Transverse colon (tissue), 4 donors: Measurements from ENCODE around the gene CD33. TPM values are rescaled to one million over a fixed set of nuclear protein-coding genes. Genes with fewer than 3 reads are reported as not detected.

ENCODE experiments used
- DNase-seq: peaks from one replicate; pipeline ENCODE4 v3.0.0-alpha.2; 2019
- H3K27ac ChIP-seq, 4 donors: fragments of 200-600 bp; sonication (generic); 2 replicates each; pipeline ENCODE4 v1.5.1; 2016 to 2018; ENCODE audit warnings: inconsistent platforms in 4 of 4
- H3K27me3 ChIP-seq: fragments of 200-600 bp; sonication (generic); 2 replicates; pipeline ENCODE4 v1.5.1; 2017; ENCODE audit warnings: inconsistent platforms
- H3K36me3 ChIP-seq, 4 donors: fragments of 200-600 bp; sonication (generic); 2 replicates each; pipeline ENCODE4 v1.5.1; 2017 to 2019; ENCODE audit warnings: inconsistent platforms in 4 of 4
- H3K4me1 ChIP-seq, 4 donors: fragments of 200-600 bp; sonication (generic); 2 replicates each; pipeline ENCODE4 v1.5.1; 2017 to 2020; ENCODE audit warnings: inconsistent platforms in 4 of 4
- H3K4me3 ChIP-seq, 4 donors: fragments of 200-600 bp; sonication (generic); 1 replicate in 1 of 4; 2 replicates in 3 of 4; pipeline versions ENCODE4 v1.5.1 to v1.6.1; 2017 to 2019; ENCODE audit warnings: inconsistent platforms in 4 of 4
- H3K9me3 ChIP-seq, 2 donors: fragments of 200-600 bp; sonication (generic); 2 replicates each; pipeline ENCODE4 v1.5.1; 2017 to 2019; ENCODE audit warnings: inconsistent platforms in 2 of 2
- EP300 ChIP-seq: sonication (generic); formaldehyde crosslinking; IDR thresholded peaks from one replicate; pipeline ENCODE4 v1.6.1; 2017; ENCODE audit warnings: antibody characterized with exemption, low read depth
- POLR2A ChIP-seq: fragments of 450-650 bp; IDR thresholded peaks from one replicate; pipeline ENCODE4 v1.6.1; 2016; ENCODE audit warnings: antibody characterized with exemption, mild to moderate bottlenecking, moderate library complexity
- POLR2AphosphoS5 ChIP-seq, 3 donors: sonication (generic); formaldehyde crosslinking; IDR thresholded peaks; one replicate each; pipeline ENCODE4 v1.6.1; 2016; ENCODE audit warnings: antibody characterized with exemption in 3 of 3
- WGBS, 2 donors: methylation state at CpG; one replicate each; pipeline ENCODE4 v1.1.5; 2018; ENCODE audit warnings: low coverage in 1 of 2; 5-methylcytosine and 5-hydroxymethylcytosine counted together
- in situ Hi-C, 4 donors: fragments of 200-750 bp; cut with MboI; loops; one replicate each; pipeline versions ENCODE4 v1.15.0 to v1.15.1; 2017; ENCODE audit warnings: low sequenced_read_pairs in 3 of 4, low pct_ligation_motif_present in 1 of 4, low pct_unique_long_range_greater_than_20kb in 1 of 4
- intact Hi-C: fragments of 100-400 bp; cut with DNase I; formaldehyde crosslinking; loops from one replicate; pipeline ENCODE4 v1.15.1; 2023; ENCODE audit warnings: low total_unique reads
- total RNA-seq, 4 donors: library from RNA; depleted of rRNA; stranded (reverse); fragments of >200 nt; gene quantifications; one replicate each; pipeline ENCODE4 v1.1.0, GENCODE V29; 2016
- TF ChIP-seq, protein P1 (sequence below), 5 experiments: fragments of 200-600 bp in 3 of 5; fragments of 450-650 bp in 2 of 5; sonication (generic) in 3 of 5; IDR thresholded peaks; 1 replicate in 2 of 5; 2 replicates in 3 of 5; pipeline ENCODE4 v1.5.1; 2016 to 2017; ENCODE audit warnings: antibody characterized with exemption in 5 of 5, inconsistent platforms in 3 of 5, mild to moderate bottlenecking in 2 of 5, moderate library complexity in 1 of 5

Gene CD33
- total RNA-seq, 4 donors from 2014 or later: 2.5 to 2.6 TPM; not detected in 2

DNA sequence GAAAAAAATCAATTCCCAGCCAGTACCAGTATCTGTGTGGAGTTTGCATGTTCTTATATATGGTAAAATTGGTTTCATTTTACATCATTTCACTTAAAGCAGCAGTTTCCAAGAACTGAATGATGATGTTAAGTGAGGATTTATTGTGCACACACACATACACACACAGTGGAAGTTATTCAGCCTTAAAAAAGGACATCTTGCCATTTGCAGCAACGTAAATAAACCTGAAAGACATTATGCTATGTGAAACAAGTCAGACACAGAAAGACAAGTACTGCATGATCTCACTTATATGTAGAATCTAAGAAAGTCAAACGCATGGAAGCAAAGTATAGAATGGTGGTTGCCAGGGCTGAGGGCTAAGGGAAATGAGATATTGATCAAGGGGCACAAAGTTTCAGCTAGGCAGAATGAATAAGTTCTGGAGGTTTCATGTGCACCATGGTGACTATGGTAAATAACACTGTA lies 31.3 kb downstream of the CD33 start:
- in situ Hi-C loops (no loop called here), intact Hi-C loops (no loop called here)
- WGBS, 2 donors: 45 to 50% methylated on average over 2 of the region's 2 CpGs
- no peak overlapping the region for H3K27ac ChIP-seq
- H3K4me1 ChIP-seq: no peaks in the 10 kb centered on the region
- TF ChIP-seq EP300 (no peak), POLR2A (no peak), POLR2AphosphoS5 (IDR thresholded peaks at IDR 0.05) (no peak)
- TF ChIP-seq, protein P1, sequence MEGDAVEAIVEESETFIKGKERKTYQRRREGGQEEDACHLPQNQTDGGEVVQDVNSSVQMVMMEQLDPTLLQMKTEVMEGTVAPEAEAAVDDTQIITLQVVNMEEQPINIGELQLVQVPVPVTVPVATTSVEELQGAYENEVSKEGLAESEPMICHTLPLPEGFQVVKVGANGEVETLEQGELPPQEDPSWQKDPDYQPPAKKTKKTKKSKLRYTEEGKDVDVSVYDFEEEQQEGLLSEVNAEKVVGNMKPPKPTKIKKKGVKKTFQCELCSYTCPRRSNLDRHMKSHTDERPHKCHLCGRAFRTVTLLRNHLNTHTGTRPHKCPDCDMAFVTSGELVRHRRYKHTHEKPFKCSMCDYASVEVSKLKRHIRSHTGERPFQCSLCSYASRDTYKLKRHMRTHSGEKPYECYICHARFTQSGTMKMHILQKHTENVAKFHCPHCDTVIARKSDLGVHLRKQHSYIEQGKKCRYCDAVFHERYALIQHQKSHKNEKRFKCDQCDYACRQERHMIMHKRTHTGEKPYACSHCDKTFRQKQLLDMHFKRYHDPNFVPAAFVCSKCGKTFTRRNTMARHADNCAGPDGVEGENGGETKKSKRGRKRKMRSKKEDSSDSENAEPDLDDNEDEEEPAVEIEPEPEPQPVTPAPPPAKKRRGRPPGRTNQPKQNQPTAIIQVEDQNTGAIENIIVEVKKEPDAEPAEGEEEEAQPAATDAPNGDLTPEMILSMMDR (IDR thresholded peaks at IDR 0.05): no peak
- H3K27me3 ChIP-seq: no peaks in the 10 kb centered on the region
- no peak overlapping the region for H3K4me3 ChIP-seq
- H3K36me3 ChIP-seq: no peaks in the 10 kb centered on the region
- H3K9me3 ChIP-seq: no peaks in the 10 kb centered on the region
- no peak for DNase-seq

DNA sequence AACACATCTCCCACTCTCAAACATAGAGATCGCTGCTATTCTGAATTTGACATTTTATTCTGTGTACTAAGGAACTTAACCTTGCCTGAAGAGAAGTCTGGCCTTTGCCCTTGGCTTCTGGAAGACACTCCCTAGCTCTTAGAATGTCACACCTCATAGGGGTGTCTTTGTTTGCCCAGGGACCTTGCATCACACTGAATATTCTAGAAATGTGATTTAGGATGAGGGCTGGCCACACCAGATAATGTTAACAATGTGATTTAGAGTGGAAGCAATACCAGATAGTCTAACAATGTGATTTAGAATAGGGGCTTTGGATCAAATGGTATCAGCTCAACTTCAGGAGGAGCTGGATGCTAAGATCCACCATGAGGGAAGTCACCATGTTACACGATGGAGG lies 32.6 kb downstream of the CD33 start:
- in situ Hi-C loops: no loop called here

DNA sequence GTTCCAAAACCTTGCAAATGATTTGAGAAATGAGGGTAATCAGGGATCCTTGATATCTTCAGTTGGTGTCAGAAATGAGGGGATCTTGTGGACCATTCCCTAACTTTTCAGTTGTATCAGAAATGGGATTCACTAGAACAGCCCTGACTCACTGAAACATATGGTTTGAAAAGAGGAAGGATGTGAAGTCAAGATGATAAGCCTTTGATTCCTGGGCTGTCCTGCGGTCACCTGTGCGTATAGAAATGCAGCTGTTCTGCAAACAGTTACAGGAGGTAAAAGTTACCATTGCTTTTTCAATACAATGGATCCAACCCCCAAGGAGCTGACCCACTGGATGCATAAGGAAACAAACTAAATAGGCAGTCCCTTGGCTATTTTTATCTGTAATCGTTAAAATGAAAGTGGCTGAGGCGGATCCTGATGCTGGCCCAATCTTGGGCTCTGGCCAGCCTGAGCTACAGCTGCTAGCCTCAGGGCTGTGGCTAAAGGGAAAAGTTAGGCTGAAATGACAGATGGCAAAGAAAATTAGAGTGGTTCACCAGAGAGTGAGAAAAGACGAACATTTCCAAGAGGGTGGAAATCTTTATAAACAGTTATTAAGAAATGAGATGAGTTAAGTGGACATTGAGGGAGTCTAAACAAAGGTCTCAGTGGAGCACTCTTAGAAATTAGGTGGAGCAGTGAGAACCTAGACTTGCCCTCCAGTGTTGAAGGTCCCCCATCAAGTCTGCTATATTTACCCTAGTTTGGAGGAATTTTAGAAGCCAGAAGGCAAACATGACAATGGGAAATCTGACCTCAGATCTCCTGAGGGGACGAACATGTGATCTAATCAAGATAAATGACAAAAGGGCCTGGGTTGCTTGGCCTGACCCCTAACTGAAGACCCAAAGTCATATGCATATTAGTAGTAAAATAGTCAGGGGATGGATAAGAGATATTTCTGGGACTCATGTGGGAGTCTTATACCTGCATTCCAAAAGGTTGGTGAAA lies 33.6 kb downstream of the CD33 start:
- H3K27me3 ChIP-seq: peaks cover 3% of the 10 kb centered on the region
- intact Hi-C loops: no loop called here
- no peak for DNase-seq
- no peak overlapping the region for H3K27ac ChIP-seq
- no peak overlapping the region for H3K4me3 ChIP-seq
- WGBS, 2 donors: 54 to 57% methylated on average over 2 to 6 of the region's 6 CpGs
- TF ChIP-seq EP300: no peak
- TF ChIP-seq, protein P1 (IDR thresholded peaks at IDR 0.05): no peak
- no peak for TF ChIP-seq POLR2AphosphoS5 (IDR thresholded peaks at IDR 0.05)
- no peak for TF ChIP-seq POLR2A
- H3K9me3 ChIP-seq: no peaks in the 10 kb centered on the region
- H3K36me3 ChIP-seq: no peaks in the 10 kb centered on the region
- H3K4me1 ChIP-seq: no peaks in the 10 kb centered on the region
- in situ Hi-C loops: no loop called here

More for the DNA sequence above, 32.6 kb downstream of the CD33 start:
- TF ChIP-seq POLR2A (no peak), EP300 (no peak), POLR2AphosphoS5 (IDR thresholded peaks at IDR 0.05) (no peak)
- TF ChIP-seq, protein P1 (IDR thresholded peaks at IDR 0.05): no peak
- intact Hi-C loops: no loop called here
- no peak overlapping the region for H3K4me3 ChIP-seq
- WGBS, 2 donors: 55 to 65% methylated on average over 2 of the region's 2 CpGs
- no peaks in the 10 kb centered on the region for H3K9me3 ChIP-seq
- no peak overlapping the region for H3K27ac ChIP-seq
- H3K4me1 ChIP-seq: no peaks in the 10 kb centered on the region
- no peaks in the 10 kb centered on the region for H3K27me3 ChIP-seq
- H3K36me3 ChIP-seq: no peaks in the 10 kb centered on the region
- no peak for DNase-seq

DNA sequence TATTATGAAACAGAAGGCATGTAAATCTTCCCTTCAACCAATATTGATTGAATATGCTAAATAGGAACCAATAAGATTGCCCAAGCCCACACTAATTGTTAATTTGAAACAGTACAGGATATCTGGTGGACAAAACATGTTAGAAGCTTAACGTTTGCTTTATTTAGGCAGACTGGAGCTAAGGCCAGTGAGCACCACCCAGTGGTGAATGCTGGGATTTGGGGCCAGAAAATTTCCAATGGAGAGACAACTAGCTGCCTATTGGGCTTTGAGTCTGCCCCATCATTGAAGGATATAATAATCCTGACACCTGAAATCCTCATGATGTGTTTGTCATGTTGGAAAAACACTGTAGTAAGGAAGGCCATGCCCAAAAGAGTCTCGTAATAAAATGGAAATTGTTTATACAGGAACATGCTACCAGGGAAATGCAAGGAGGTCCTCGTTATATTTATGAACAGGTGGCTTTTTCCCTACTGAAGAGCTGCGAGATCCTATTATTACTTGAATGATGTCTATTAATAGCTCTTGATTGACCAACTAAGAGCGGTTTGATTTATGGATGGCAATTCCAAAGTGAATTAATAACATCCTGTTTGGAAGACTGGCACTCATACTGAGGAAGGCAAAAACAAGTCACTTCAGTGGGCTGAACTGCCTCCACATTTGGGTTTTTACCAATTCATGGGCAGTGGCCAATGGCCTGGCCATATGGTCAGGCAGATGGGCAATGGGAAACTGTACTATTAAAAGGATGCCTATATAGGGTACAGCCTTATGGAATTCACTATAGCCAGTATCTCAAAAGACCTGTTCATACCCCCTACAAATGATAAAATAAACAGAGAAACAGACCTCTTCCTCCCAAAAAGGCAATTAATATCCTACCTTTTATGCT lies 34.7 kb downstream of the CD33 start:
- Histone ChIP-seq H3K4me1 (no peaks in the 10 kb centered on the region), H3K36me3 (no peaks in the 10 kb centered on the region), H3K9me3 (no peaks in the 10 kb centered on the region), H3K4me3 (no peak overlapping the region), H3K27me3 (peaks cover 5% of the 10 kb centered on the region), H3K27ac (no peak overlapping the region)
- WGBS, 2 donors: 29 to 32% methylated on average over 5 of the region's 5 CpGs
- TF ChIP-seq, protein P1 (IDR thresholded peaks at IDR 0.05): peak in 4 of 5 experiments; percentile 22 to 47 (median 38)
- TF ChIP-seq POLR2AphosphoS5 (IDR thresholded peaks at IDR 0.05): no peak
- intact Hi-C loops (no loop called here), in situ Hi-C loops (no loop called here)
- no peak for DNase-seq
